Pons (tissue), 1 donor: ENCODE measurements around the gene OR1G1.
"Not testable (repeated sequence)": the region's sequence is repeated elsewhere in the genome, so short reads cannot be mapped to it uniquely, and the experiment has no call there.

Experiments
- DNase-seq: peaks from one replicate; pipeline ENCODE4 v3.0.0-alpha.2; 2016; ENCODE audit warnings: low spot score

Gene OR1G1

GRCh38 chr17:3127451-3127850 lies at the start of gene OR1G1:
Gene OR1G1 (minus strand): TSS chr17:3127551. CDS start chr17:3127551, 0 bp downstream.
- DNase-seq, result no peak

GRCh38 chr17:3167574-3167973 lies 40.2 kb upstream of the OR1G1 start:
- peak; percentile 67 for DNase-seq

DNA sequence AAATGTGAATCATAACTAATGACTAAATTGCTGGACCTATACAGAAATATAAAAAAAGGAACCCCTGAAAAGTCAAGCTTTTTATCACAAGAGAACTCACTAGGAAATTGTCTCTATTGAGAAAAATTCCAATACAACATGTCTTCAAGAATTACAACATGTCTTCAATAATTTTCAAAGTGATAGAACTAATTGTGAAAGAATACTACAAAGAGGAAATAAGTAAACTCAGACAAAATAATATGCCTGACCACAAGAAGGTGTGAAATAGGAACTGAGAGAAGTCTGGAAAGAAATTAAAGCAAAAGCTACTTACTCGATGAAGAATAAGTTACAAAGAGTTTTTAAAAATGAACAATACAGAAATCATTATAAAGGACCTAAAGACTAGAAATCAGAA lies 29.9 kb upstream of the OR1G1 start:
- DNase-seq, result no peak

- not testable (repeated sequence) for DNase-seq
Measured at GRCh38 chr17:3137494-3137893, 10.1 kb upstream of the OR1G1 start.

- DNase-seq, result no peak
Measured at GRCh38 chr17:3104322-3104721, 23.0 kb downstream of the OR1G1 start, which contains the start of gene OR1D2. Gene OR1D2 (minus strand): TSS chr17:3104422. CDS start chr17:3092996, 11,426 bp downstream.
